Fibroblast of mammary gland (primary cell): ENCODE measurements around the gene PRKAG2.
A peak's percentile ranks its signal among the peaks of the same experiment; 100 is the strongest.

Experiments
- DNase-seq: peaks from one replicate; pipeline ENCODE4 v3.0.0-alpha.2; 2010; ENCODE audit warnings: low read depth
- H3K4me3 ChIP-seq: 2 replicates; pipeline ENCODE4 v1.5.1; 2011; ENCODE audit warnings: low read depth, mild to moderate bottlenecking, low read length, moderate library complexity; ENCODE audit not compliant: control insufficient read depth
- CTCF ChIP-seq: conservative IDR thresholded peaks from 2 replicates; pipeline ENCODE4 v1.5.1; 2011; ENCODE audit warnings: low read depth, low read length, inconsistent platforms; ENCODE audit not compliant: control insufficient read depth, insufficient read depth

PRKAG2 gene

DNA sequence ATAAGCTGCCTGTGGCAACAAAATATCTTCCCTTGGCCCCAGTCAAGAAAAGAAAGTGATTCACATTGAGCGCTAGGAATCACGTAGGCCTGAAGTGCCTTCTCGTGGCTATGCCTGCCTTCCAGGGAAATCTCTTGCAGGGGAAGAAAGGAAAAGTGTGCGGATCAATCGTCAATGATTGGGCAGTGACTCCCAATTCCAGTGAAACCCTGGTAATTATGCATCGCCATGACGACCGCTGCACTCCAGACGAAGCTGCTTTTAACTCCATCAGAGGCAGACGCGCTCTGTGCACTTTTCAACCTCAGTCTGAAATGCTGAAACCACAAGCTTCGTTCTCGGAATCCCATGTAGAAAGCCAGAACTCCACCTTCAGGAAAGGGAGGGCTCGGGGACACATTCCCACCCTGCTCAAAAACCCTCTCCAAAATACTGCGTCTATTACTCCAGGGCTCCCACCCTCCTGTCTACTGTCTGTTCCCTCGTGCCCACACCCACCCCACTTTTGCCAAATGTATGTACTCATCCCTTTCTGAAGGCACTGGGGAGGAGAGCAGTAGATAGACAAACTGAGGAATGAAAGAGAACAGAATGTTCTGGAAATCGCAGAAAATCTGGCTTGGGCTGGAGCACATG, 24.2 kb upstream of the PRKAG2 start:
- peak; percentile 14 for DNase-seq
- no peak overlapping the region for H3K4me3 ChIP-seq
- TF ChIP-seq CTCF = no peak

GRCh38 chr7:151900591-151900985, 23.7 kb upstream of the PRKAG2 start:
- no peak for TF ChIP-seq CTCF
- DNase-seq = no peak
- H3K4me3 ChIP-seq = no peak overlapping the region

GRCh38 chr7:151899513-151900360, 22.8 kb upstream of the PRKAG2 start:
- no peak overlapping the region for H3K4me3 ChIP-seq
- TF ChIP-seq CTCF = no peak
- DNase-seq = no peak

DNA sequence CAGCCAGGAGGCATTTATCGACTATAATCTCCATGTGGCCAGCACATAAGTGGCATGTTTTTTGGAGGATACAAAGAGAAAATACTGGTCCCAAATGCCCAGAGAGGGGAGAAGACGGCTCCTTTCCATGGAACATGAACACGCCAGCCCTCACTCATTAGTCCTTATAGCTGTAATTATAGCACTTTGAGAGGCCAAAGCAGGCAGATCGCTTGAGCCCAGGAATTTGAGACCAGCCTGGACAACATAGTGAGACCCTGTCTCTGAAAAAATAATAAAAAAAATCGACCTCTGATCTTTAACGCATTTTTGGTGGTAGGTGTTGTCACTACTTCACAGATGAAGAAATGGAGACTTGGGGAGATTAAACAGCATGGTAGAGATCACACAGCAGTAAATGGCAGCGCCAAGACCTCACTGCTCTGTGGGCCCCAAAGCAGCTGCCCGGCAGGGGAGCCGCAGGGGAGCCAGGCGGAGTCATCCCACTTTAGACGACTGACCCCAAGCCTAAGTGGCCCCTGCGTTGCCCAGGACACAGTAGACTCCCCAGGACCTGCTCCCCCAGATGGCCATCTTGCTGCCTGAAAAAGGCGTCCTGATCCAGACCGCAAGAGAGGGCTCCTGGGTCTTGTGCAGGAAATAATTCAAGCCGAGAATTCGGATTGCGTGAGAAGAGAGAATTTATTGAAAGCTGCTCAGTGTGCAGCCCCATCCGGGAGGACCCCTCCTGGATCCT, 21.2 kb upstream of the PRKAG2 start:
- no peak for DNase-seq
- no peak for TF ChIP-seq CTCF
- no peak overlapping the region for H3K4me3 ChIP-seq

DNA sequence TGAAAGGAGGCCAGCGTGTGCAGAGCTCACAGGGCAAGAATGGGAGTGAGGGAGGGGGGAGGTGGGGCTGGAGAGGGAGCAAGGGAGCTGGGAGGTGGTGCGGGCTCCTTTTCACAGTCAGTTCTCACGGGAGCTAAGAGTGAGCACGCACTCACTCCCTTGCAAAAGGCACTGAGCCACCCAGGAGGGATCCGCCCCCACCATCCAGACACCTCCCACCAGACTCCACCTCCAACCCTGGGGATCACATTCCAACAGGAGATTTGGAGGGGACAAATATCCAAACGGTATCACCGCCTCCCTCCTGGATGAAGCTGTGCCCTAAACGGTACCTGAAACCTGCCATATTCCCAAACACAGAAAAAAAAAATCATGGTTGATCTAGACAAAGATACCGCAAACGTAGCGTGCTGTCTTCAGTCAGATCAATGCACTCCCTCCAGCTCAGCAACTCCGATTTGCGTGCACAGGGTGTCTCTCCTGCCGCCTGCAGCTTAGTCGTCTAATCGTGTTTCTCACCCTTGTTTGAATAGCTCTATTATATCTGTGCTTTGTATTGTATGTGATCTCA, 20.3 kb upstream of the PRKAG2 start:
- no peak for TF ChIP-seq CTCF
- no peak for DNase-seq
- no peak overlapping the region for H3K4me3 ChIP-seq

DNA sequence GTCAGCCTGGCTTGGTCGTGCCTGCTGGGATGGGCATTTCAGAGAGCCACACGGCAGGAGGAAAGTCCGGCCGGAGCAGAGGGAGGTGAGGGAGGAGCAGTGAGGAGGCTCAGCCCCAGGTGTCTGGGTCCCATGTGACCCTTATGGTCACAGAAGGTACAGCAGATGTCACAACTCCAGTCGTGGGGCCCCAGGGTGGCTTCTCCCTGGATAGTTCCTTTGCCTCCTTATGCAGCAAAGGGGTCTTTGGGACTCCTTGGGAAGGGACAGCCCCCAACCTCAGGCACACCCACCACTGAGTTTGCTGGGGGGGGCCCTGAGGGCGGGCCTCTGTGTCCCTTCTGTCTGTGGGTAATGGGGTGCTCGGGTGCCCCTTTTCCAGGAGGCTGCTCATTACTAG, 19.6 kb upstream of the PRKAG2 start:
- no peak for TF ChIP-seq CTCF
- no peak overlapping the region for H3K4me3 ChIP-seq
- no peak for DNase-seq
